ENCODE data around the gene ACP2. TPM values are rescaled to one million over a fixed set of nuclear protein-coding genes. Genes with fewer than 3 reads are reported as not detected.

ACP2 gene
- total and polyA plus RNA-seq, 9 of the 15 experiments (the other 6 are each of a cell fraction or from before 2014, with no cell fraction given), result 1.9 to 20.0 (median 11.6) TPM

DNA sequence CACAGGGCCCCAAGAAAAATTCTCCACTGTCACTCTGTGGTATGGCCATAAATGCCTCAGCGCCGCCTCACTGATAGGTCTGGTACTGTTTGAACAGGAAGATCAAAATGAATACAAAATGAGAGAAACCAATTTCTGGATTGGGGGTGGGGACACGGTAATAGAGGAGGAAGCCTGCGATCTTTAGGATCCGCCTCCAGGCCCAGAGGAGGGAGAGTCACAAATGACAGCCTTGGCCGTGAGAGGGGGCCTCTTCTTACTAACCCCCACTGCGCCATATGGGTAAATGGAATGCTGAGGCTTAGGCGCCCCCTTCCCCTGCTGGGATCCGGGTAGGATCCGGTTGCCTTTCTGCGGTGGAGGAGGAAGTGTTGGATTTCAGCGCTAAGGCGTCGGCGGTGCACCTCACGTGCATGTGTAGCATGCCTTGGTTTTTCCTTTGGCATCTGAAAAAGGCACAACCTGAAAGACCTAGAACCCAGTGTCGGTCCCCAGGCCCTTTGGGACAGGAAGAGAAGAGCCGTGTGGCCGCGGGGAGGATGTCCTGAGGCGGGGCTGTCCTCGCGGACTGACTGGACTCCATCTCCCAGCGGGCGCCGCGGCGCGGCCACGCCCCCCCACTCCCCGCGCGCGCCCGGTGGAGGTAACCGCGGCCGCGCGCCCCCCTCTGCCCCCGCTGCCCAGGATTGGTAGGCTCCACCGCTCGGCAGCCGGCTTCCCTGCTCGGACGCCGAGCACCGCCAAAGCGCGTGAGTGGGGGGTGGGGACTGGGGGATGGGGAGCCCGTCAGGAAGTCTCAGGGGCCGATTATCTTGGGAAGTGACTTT lies 20.6 kb upstream of the ACP2 start (continued):
- TF ChIP-seq, protein P1, sequence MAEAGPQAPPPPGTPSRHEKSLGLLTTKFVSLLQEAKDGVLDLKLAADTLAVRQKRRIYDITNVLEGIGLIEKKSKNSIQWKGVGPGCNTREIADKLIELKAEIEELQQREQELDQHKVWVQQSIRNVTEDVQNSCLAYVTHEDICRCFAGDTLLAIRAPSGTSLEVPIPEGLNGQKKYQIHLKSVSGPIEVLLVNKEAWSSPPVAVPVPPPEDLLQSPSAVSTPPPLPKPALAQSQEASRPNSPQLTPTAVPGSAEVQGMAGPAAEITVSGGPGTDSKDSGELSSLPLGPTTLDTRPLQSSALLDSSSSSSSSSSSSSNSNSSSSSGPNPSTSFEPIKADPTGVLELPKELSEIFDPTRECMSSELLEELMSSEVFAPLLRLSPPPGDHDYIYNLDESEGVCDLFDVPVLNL (CRISPR knock-in tag; IDR thresholded peaks at IDR 0.05; ENCODE audit: low read depth), result 0 out of 2 replicates have a peak, but pooled peaks have one; percentile 35
- TF ChIP-seq TAF7 (tag; IDR thresholded peaks at IDR 0.05) (0 out of 2 replicates have a peak, but pooled peaks have one; percentile 46), BRD4 (IDR thresholded peaks at IDR 0.05) (0 out of 2 replicates have a peak, but pooled peaks have one; percentile 25), CTBP1 (IDR thresholded peaks at IDR 0.05; ENCODE audit: borderline replicate concordance) (peak; percentile 56; the same call in 1 of the 2 replicates), NFE2 (IDR thresholded peaks at IDR 0.05; ENCODE audit: low read depth) (peak; percentile 78), DPF2 (IDR thresholded peaks at IDR 0.05) (peak; percentile 60; the same call in 1 of the 2 replicates), GTF2E2 (tag; IDR thresholded peaks at IDR 0.05) (peak; percentile 81), ZBTB7A (IDR thresholded peaks at IDR 0.05; ENCODE audit: borderline replicate concordance, control insufficient read depth, low read depth, low read length) (peak; percentile 12; the same call in 1 of the 2 replicates), ZNF561 (CRISPR knock-in tag; conservative IDR thresholded peaks at IDR 0.05) (no peak), MYC (IDR thresholded peaks at IDR 0.05; ENCODE audit: low read depth, low read length) (peak; percentile 55; the same call in 1 of the 2 replicates), MYC (CRISPR knock-in tag; IDR thresholded peaks at IDR 0.05; ENCODE audit: borderline replicate concordance, low read depth) (peak; percentile 51; the same call in 1 of the 2 replicates)
- TF ChIP-seq, protein P2, sequence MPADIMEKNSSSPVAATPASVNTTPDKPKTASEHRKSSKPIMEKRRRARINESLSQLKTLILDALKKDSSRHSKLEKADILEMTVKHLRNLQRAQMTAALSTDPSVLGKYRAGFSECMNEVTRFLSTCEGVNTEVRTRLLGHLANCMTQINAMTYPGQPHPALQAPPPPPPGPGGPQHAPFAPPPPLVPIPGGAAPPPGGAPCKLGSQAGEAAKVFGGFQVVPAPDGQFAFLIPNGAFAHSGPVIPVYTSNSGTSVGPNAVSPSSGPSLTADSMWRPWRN (IDR thresholded peaks at IDR 0.05; ENCODE audit: low read depth), result peak; percentile 72
- TF ChIP-seq, protein P3, sequence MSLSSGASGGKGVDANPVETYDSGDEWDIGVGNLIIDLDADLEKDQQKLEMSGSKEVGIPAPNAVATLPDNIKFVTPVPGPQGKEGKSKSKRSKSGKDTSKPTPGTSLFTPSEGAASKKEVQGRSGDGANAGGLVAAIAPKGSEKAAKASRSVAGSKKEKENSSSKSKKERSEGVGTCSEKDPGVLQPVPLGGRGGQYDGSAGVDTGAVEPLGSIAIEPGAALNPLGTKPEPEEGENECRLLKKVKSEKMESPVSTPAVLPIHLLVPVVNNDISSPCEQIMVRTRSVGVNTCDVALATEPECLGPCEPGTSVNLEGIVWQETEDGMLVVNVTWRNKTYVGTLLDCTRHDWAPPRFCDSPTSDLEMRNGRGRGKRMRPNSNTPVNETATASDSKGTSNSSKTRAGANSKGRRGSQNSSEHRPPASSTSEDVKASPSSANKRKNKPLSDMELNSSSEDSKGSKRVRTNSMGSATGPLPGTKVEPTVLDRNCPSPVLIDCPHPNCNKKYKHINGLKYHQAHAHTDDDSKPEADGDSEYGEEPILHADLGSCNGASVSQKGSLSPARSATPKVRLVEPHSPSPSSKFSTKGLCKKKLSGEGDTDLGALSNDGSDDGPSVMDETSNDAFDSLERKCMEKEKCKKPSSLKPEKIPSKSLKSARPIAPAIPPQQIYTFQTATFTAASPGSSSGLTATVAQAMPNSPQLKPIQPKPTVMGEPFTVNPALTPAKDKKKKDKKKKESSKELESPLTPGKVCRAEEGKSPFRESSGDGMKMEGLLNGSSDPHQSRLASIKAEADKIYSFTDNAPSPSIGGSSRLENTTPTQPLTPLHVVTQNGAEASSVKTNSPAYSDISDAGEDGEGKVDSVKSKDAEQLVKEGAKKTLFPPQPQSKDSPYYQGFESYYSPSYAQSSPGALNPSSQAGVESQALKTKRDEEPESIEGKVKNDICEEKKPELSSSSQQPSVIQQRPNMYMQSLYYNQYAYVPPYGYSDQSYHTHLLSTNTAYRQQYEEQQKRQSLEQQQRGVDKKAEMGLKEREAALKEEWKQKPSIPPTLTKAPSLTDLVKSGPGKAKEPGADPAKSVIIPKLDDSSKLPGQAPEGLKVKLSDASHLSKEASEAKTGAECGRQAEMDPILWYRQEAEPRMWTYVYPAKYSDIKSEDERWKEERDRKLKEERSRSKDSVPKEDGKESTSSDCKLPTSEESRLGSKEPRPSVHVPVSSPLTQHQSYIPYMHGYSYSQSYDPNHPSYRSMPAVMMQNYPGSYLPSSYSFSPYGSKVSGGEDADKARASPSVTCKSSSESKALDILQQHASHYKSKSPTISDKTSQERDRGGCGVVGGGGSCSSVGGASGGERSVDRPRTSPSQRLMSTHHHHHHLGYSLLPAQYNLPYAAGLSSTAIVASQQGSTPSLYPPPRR (CRISPR knock-in tag; IDR thresholded peaks at IDR 0.05; ENCODE audit: borderline replicate concordance), result 0 out of 2 replicates have a peak, but pooled peaks have one; percentile 27
- TF ChIP-seq, protein P4, sequence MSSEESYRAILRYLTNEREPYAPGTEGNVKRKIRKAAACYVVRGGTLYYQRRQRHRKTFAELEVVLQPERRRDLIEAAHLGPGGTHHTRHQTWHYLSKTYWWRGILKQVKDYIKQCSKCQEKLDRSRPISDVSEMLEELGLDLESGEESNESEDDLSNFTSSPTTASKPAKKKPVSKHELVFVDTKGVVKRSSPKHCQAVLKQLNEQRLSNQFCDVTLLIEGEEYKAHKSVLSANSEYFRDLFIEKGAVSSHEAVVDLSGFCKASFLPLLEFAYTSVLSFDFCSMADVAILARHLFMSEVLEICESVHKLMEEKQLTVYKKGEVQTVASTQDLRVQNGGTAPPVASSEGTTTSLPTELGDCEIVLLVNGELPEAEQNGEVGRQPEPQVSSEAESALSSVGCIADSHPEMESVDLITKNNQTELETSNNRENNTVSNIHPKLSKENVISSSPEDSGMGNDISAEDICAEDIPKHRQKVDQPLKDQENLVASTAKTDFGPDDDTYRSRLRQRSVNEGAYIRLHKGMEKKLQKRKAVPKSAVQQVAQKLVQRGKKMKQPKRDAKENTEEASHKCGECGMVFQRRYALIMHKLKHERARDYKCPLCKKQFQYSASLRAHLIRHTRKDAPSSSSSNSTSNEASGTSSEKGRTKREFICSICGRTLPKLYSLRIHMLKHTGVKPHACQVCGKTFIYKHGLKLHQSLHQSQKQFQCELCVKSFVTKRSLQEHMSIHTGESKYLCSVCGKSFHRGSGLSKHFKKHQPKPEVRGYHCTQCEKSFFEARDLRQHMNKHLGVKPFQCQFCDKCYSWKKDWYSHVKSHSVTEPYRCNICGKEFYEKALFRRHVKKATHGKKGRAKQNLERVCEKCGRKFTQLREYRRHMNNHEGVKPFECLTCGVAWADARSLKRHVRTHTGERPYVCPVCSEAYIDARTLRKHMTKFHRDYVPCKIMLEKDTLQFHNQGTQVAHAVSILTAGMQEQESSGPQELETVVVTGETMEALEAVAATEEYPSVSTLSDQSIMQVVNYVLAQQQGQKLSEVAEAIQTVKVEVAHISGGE (CRISPR knock-in tag; IDR thresholded peaks at IDR 0.05), result peak in 1 of 3 experiments; percentile 89; a peak in 2 of 6 replicates

All from K562 (cell line).